Hepatocyte (in vitro differentiated cells): ENCODE measurements around the gene NBDY. TPM values are rescaled to one million over a fixed set of nuclear protein-coding genes. Genes with fewer than 3 reads are reported as not detected.

Experiments
- DNase-seq: peaks from one replicate; pipeline ENCODE4 v3.0.0-alpha.2; 2016; ENCODE audit warnings: low spot score
- H2AFZ ChIP-seq: fragments of 200-600 bp; sonication (generic); 2 replicates; pipeline ENCODE4 v1.6.0; 2016; ENCODE audit warnings: antibody characterized with exemption, mild to moderate bottlenecking
- H3K27ac ChIP-seq: fragments of 200-600 bp; sonication (generic); 2 replicates; pipeline ENCODE4 v1.5.1; 2016; ENCODE audit warnings: mild to moderate bottlenecking
- H3K27me3 ChIP-seq: fragments of 200-600 bp; sonication (generic); 2 replicates; pipeline ENCODE4 v1.6.1; 2016
- H3K36me3 ChIP-seq: fragments of 200-600 bp; sonication (generic); replicated peaks from 2 replicates; pipeline ENCODE4 v1.5.1; 2016; ENCODE audit warnings: low read depth; ENCODE audit not compliant: insufficient read depth
- H3K4me1 ChIP-seq: fragments of 200-600 bp; sonication (generic); 2 replicates; pipeline ENCODE4 v1.5.1; 2016; ENCODE audit warnings: mild to moderate bottlenecking, moderate library complexity; ENCODE audit not compliant: insufficient read depth
- H3K4me2 ChIP-seq: fragments of 200-600 bp; sonication (generic); 2 replicates; pipeline ENCODE4 v1.6.0; 2016
- H3K4me3 ChIP-seq: fragments of 200-600 bp; sonication (generic); 2 replicates; pipeline ENCODE4 v1.5.1; 2016; ENCODE audit warnings: mild to moderate bottlenecking
- H3K79me2 ChIP-seq: fragments of 200-600 bp; sonication (generic); 2 replicates; pipeline ENCODE4 v1.6.0; 2017; ENCODE audit warnings: mild to moderate bottlenecking
- H3K9me2 ChIP-seq: fragments of 200-600 bp; sonication (generic); replicated peaks from 2 replicates; pipeline ENCODE4 v1.6.0; 2017; ENCODE audit warnings: mild to moderate bottlenecking; ENCODE audit not compliant: insufficient read depth
- H3K9me3 ChIP-seq: fragments of 200-600 bp; sonication (generic); 2 replicates; pipeline ENCODE4 v1.5.1; 2016; ENCODE audit warnings: low read depth, mild to moderate bottlenecking
- H4K20me1 ChIP-seq: fragments of 200-600 bp; sonication (generic); 2 replicates; pipeline ENCODE4 v1.6.0; 2016; ENCODE audit warnings: mild to moderate bottlenecking; ENCODE audit not compliant: insufficient read depth, poor library complexity, severe bottlenecking
- CTCF ChIP-seq: fragments of 200-600 bp; sonication (generic); IDR thresholded peaks from 2 replicates; pipeline ENCODE4 v1.5.1; 2016; ENCODE audit warnings: antibody characterized with exemption, mild to moderate bottlenecking; ENCODE audit not compliant: poor library complexity
- EZH2 ChIP-seq: fragments of 200-600 bp; sonication (generic); IDR thresholded peaks from 2 replicates; pipeline ENCODE4 v1.6.1; 2016; ENCODE audit warnings: antibody characterized with exemption, mild to moderate bottlenecking, borderline replicate concordance
- EZH2phosphoT487 ChIP-seq: fragments of 200-600 bp; sonication (generic); IDR thresholded peaks from one replicate; pipeline ENCODE4 v1.6.1; 2018; ENCODE audit warnings: antibody characterized with exemption, mild to moderate bottlenecking, low read depth, moderate library complexity; ENCODE audit not compliant: unreplicated experiment, severe bottlenecking
- WGBS: methylation state at CpG from one replicate; pipeline ENCODE4 v1.1.6; 2016; ENCODE audit warnings: low lambda C conversion rate; ENCODE audit errors: missing lambda C conversion rate; 5-methylcytosine and 5-hydroxymethylcytosine counted together
- polyA plus RNA-seq: library from polyadenylated mRNA; unstranded; fragments of >200 nt; fragmentation: Nextera tagmentation; extraction: Ambion mirVana; gene quantifications from 2 replicates; pipeline ENCODE4 v1.2.1, GENCODE V29; 2016
- total RNA-seq: library from RNA; depleted of rRNA; stranded (reverse); fragments of >200 nt; gene quantifications from 2 replicates; pipeline ENCODE4 v1.2.3, GENCODE V29; 2014

The NBDY gene
- total and polyA plus RNA-seq, 2 experiments from 2014 or later = 20.4 to 166 TPM

GRCh38 chrX:56796641-56797395 lies 67.8 kb downstream of the NBDY start:
- TF ChIP-seq EZH2phosphoT487 (no peak), EZH2 (no peak), CTCF (no peak)

GRCh38 chrX:56797574-56798338 lies 68.7 kb downstream of the NBDY start:
- Histone ChIP-seq H3K27me3 (no peaks in the 10 kb centered on the region), H4K20me1 (no peaks in the 10 kb centered on the region), H3K27ac (no peak overlapping the region), H3K9me2 (no peaks in the 10 kb centered on the region), H2AFZ (no peak overlapping the region), H3K79me2 (no peaks in the 10 kb centered on the region), H3K4me3 (no peak overlapping the region), H3K4me2 (no peak overlapping the region), H3K4me1 (no peaks in the 10 kb centered on the region), H3K36me3 (no peaks in the 10 kb centered on the region), H3K9me3 (no peaks in the 10 kb centered on the region)
- DNase-seq = no peak
- WGBS = 77% methylated on average over 6 of the region's 6 CpGs
- TF ChIP-seq EZH2 (no peak), CTCF (no peak), EZH2phosphoT487 (no peak)

More at GRCh38 chrX:56796641-56797395, 67.8 kb downstream of the NBDY start:
- no peaks in the 10 kb centered on the region for H3K9me2 ChIP-seq
- H4K20me1 ChIP-seq = no peaks in the 10 kb centered on the region
- no peaks in the 10 kb centered on the region for H3K79me2 ChIP-seq
- no peaks in the 10 kb centered on the region for H3K9me3 ChIP-seq
- no peak overlapping the region for H2AFZ ChIP-seq
- H3K36me3 ChIP-seq = no peaks in the 10 kb centered on the region
- no peak for DNase-seq
- 87% methylated on average over 4 of the region's 4 CpGs for WGBS
- H3K4me3 ChIP-seq = no peak overlapping the region
- H3K27ac ChIP-seq = no peak overlapping the region
- no peaks in the 10 kb centered on the region for H3K27me3 ChIP-seq
- no peak overlapping the region for H3K4me2 ChIP-seq
- no peaks in the 10 kb centered on the region for H3K4me1 ChIP-seq

GRCh38 chrX:56798339-56798711 lies 69.3 kb downstream of the NBDY start:
- H3K9me3 ChIP-seq = no peaks in the 10 kb centered on the region
- no peaks in the 10 kb centered on the region for H3K9me2 ChIP-seq
- H3K27me3 ChIP-seq = no peaks in the 10 kb centered on the region
- WGBS = 77% methylated on average over 5 of the region's 5 CpGs
- H3K4me2 ChIP-seq = no peak overlapping the region
- H2AFZ ChIP-seq = no peak overlapping the region
- H3K27ac ChIP-seq = no peak overlapping the region
- no peak for DNase-seq
- H3K4me3 ChIP-seq = no peak overlapping the region
- H3K36me3 ChIP-seq = no peaks in the 10 kb centered on the region
- TF ChIP-seq EZH2 (no peak), CTCF (no peak)
- no peaks in the 10 kb centered on the region for H4K20me1 ChIP-seq
- H3K79me2 ChIP-seq = no peaks in the 10 kb centered on the region
- H3K4me1 ChIP-seq = no peaks in the 10 kb centered on the region
